ENCODE results near the gene ACTR8. TPM values are rescaled to one million over a fixed set of nuclear protein-coding genes. Genes with fewer than 3 reads are reported as not detected.

ACTR8 gene
- total RNA-seq, 2 experiments from 2014 or later = 29.8 to 30.3 TPM

- peaks cover 3% of the 10 kb centered on the region for H3K27me3 Mint-ChIP-seq (ENCODE audit: low read depth)
- H3K36me3 Mint-ChIP-seq (ENCODE audit: low read depth) = no peaks in the 10 kb centered on the region
- no peak overlapping the region for H3K4me3 Mint-ChIP-seq
- CTCF ChIA-PET = interaction anchor here (0.8 kb wide), 1 partner anchor 441 kb away, joined by 3 read pairs; no protein-coding TSS in a partner anchor
- H3K4me1 Mint-ChIP-seq (ENCODE audit: low read depth) = peaks cover 2% of the 10 kb centered on the region
- intact Hi-C loops (cut with micrococcal nuclease) = loop anchor here (10.0 kb wide), 1 partner anchor 442 kb away; no protein-coding TSS in a partner anchor
- no peak overlapping the region for H3K27ac Mint-ChIP-seq
- DNase-seq = no peak
- no peaks in the 10 kb centered on the region for H3K9me3 Mint-ChIP-seq
Measured at GRCh38 chr3:53817211-53817610, 64.7 kb downstream of the ACTR8 start.

Other genes starting within 250 kb of the ACTR8 start
- under 1 TPM; 0.12 to 0.35 TPM for gene CHDH, start 35.7 kb downstream of the ACTR8 start, total RNA-seq
- under 1 TPM; 0.14 to 0.15 TPM for gene IL17RB, start 35.6 kb downstream of the ACTR8 start, total RNA-seq
- gene SELENOK, start 9.7 kb upstream of the ACTR8 start, total RNA-seq = 10 to 100 TPM; 29.6 to 36.1 TPM
- not detected for gene CACNA2D3, start 240.4 kb upstream of the ACTR8 start, total RNA-seq